Endothelial cell of umbilical vein (primary cell): ENCODE measurements around the gene ABCC4. TPM values are rescaled to one million over a fixed set of nuclear protein-coding genes. Genes with fewer than 3 reads are reported as not detected.

Source experiments
- BruUV-seq: library from RNA; stranded (reverse); fragments of 400-500 nt; replicated peaks from 2 replicates; lab custom pipeline; 2021; lab: Mats Ljungman, UMichigan
- CTCF ChIA-PET: fragments of 300-600, 350-600 bp; sonication (Branson Sonifier 250); formaldehyde crosslinking; loops from one replicate; lab custom pipeline; 2021; ENCODE audit warnings: antibody characterized with exemption, inconsistent platforms; lab: Charles Lee
- POLR2A ChIA-PET: fragments of 300-600, 350-600 bp; sonication (Branson Sonifier 250); formaldehyde crosslinking; loops from one replicate; lab custom pipeline; 2021; ENCODE audit warnings: antibody characterized with exemption, inconsistent platforms; lab: Charles Lee
- DNase-seq: peaks from one replicate; pipeline ENCODE4 v3.0.0-alpha.2; 2011; ENCODE audit warnings: low read depth, low spot score
- FAIRE-seq: peaks from 2 replicates; lab custom pipeline; 2011; peaks lifted over from hg19 to GRCh38; lab: Jason Lieb, UNC
- H2AFZ ChIP-seq: 2 replicates; pipeline ENCODE4 v1.6.0; 2012; ENCODE audit warnings: low read depth, low read length, control low read depth, inconsistent platforms
- H3K27ac ChIP-seq: 2 replicates; pipeline ENCODE4 v1.5.1; 2011; ENCODE audit warnings: low read depth, mild to moderate bottlenecking, control low read depth, low read length, moderate library complexity; ENCODE audit not compliant: insufficient read depth
- H3K27me3 ChIP-seq, 2 experiments: 2 replicates each; pipeline versions ENCODE4 v1.6.0 to v1.6.1; 2011; ENCODE audit warnings: low read length in 2 of 2, mixed read lengths in 1 of 2; ENCODE audit not compliant: control insufficient read depth in 2 of 2, insufficient read depth in 2 of 2
- H3K36me3 ChIP-seq, 2 experiments: 2 replicates in 1 of 2; 3 replicates in 1 of 2; pipeline ENCODE4 v1.5.1; 2011; ENCODE audit warnings: low read length in 2 of 2, mild to moderate bottlenecking in 1 of 2, moderate library complexity in 1 of 2; ENCODE audit not compliant: control insufficient read depth in 2 of 2, insufficient read depth in 2 of 2; ENCODE audit errors: extremely low read depth in 1 of 2
- H3K4me1 ChIP-seq: 3 replicates; pipeline ENCODE4 v1.5.1; 2011; ENCODE audit warnings: mild to moderate bottlenecking, low read length; ENCODE audit not compliant: control insufficient read depth, insufficient read depth; ENCODE audit errors: extremely low read depth
- H3K4me2 ChIP-seq: 2 replicates; pipeline ENCODE4 v1.6.1; 2011; ENCODE audit warnings: low read length, control low read depth, mixed read lengths; ENCODE audit not compliant: insufficient read depth
- H3K4me3 ChIP-seq, 3 experiments: fragments of 200-600 bp in 1 of 3; sonication (generic), shearing (Covaris generic) in 1 of 3; replicated peaks in 1 of 3; 2 replicates each; pipeline ENCODE4 v1.5.1; 2011 to 2016; ENCODE audit warnings: control low read depth in 3 of 3, low read length in 3 of 3, mild to moderate bottlenecking in 2 of 3, inconsistent platforms in 1 of 3, low read depth in 1 of 3, moderate library complexity in 1 of 3; ENCODE audit not compliant: insufficient read depth in 1 of 3
- H3K79me2 ChIP-seq: 2 replicates; pipeline ENCODE4 v1.6.0; 2012; ENCODE audit warnings: low read length, inconsistent platforms; ENCODE audit not compliant: control insufficient read depth, insufficient read depth
- H3K9ac ChIP-seq: replicated peaks from 2 replicates; pipeline ENCODE3; 2011; ENCODE audit warnings: low read length, control low read depth; ENCODE audit not compliant: insufficient read depth; ENCODE audit errors: extremely low read depth
- H3K9me1 ChIP-seq: replicated peaks from 3 replicates; pipeline ENCODE4 v1.6.0; 2011; ENCODE audit warnings: mild to moderate bottlenecking, low read length; ENCODE audit not compliant: control insufficient read depth, insufficient read depth; ENCODE audit errors: extremely low read depth
- H3K9me3 ChIP-seq: replicated peaks from 2 replicates; pipeline ENCODE4 v1.5.1; 2012; ENCODE audit warnings: low read length, inconsistent platforms; ENCODE audit not compliant: control insufficient read depth, insufficient read depth
- H4K20me1 ChIP-seq: replicated peaks from 2 replicates; pipeline ENCODE3; 2011; ENCODE audit warnings: mild to moderate bottlenecking, low read length; ENCODE audit not compliant: control insufficient read depth, insufficient read depth; ENCODE audit errors: extremely low read depth
- EZH2 ChIP-seq: IDR thresholded peaks from 2 replicates; pipeline ENCODE4 v1.6.1; 2012; ENCODE audit warnings: borderline replicate concordance, low read depth, mild to moderate bottlenecking, moderate library complexity, low read length, inconsistent platforms; ENCODE audit not compliant: severe bottlenecking
- FOS ChIP-seq: IDR thresholded peaks from 2 replicates; pipeline ENCODE4 v1.6.1; 2011; ENCODE audit warnings: mild to moderate bottlenecking, low read length, moderate library complexity, borderline replicate concordance; ENCODE audit not compliant: insufficient read depth
- GATA2 ChIP-seq: IDR thresholded peaks from 2 replicates; pipeline ENCODE4 v1.7.0; 2011; ENCODE audit warnings: low read depth, mild to moderate bottlenecking, moderate library complexity, mixed read lengths, low read length; ENCODE audit not compliant: insufficient read length, insufficient read depth
- JUN ChIP-seq: IDR thresholded peaks from 2 replicates; pipeline ENCODE4 v1.6.1; 2011; ENCODE audit warnings: borderline replicate concordance, low read depth; ENCODE audit not compliant: insufficient read length, insufficient read depth
- MYC ChIP-seq: IDR thresholded peaks from one replicate; pipeline ENCODE4 v1.6.1; 2011; ENCODE audit warnings: mild to moderate bottlenecking, low read depth, low read length
- POLR2A ChIP-seq: IDR thresholded peaks from 2 replicates; pipeline ENCODE4 v1.6.1; 2012; ENCODE audit warnings: low read depth, mild to moderate bottlenecking, control low read depth, low read length
- dilution Hi-C: fragments of 300-500 bp; cut with MboI; formaldehyde crosslinking; loops from one replicate; pipeline ENCODE4 v1.15.0; 2019; ENCODE audit warnings: low sequenced_read_pairs; ENCODE audit not compliant: extremely low pct_ligation_motif_present
- intact Hi-C: fragments of 100-400 bp; cut with micrococcal nuclease; formaldehyde crosslinking; loops from one replicate; pipeline ENCODE4 v1.10.0; 2022
- polyA plus RNA-seq, 4 experiments: library from polyadenylated mRNA; depleted of rRNA in 3 of 4; stranded (reverse) in 3 of 4; unstranded in 1 of 4; fragments of >200 nt; gene quantifications; 2 replicates each; pipeline versions ENCODE4 v1.2.1 to v1.2.3, GENCODE V29; 2011 to 2012; ENCODE audit warnings: missing spikeins in 1 of 4
- total RNA-seq: library from RNA; stranded (reverse); gene quantifications from 2 replicates; pipeline ENCODE4 v1.2.3, GENCODE V29; 2021
- TF ChIP-seq, protein P1 (sequence below): IDR thresholded peaks from 2 replicates; pipeline ENCODE4 v1.6.1; 2011; ENCODE audit not compliant: insufficient read depth, insufficient read length
- TF ChIP-seq, protein P2 (sequence below), 2 donors: IDR thresholded peaks; 1 replicate in 1 of 2; 2 replicates in 1 of 2; pipeline ENCODE4 v1.5.1; 2011; ENCODE audit warnings: low read length in 2 of 2, mild to moderate bottlenecking in 2 of 2, moderate library complexity in 2 of 2, control low read depth in 1 of 2, inconsistent platforms in 1 of 2, low read depth in 1 of 2; ENCODE audit not compliant: insufficient read depth in 1 of 2; ENCODE audit errors: extremely low read depth in 1 of 2

The ABCC4 gene
- total and polyA plus RNA-seq, 2 donors (not counting 3 experiments of a cell fraction or from before 2014, with no cell fraction given): 9.2 to 15.9 TPM

DNA sequence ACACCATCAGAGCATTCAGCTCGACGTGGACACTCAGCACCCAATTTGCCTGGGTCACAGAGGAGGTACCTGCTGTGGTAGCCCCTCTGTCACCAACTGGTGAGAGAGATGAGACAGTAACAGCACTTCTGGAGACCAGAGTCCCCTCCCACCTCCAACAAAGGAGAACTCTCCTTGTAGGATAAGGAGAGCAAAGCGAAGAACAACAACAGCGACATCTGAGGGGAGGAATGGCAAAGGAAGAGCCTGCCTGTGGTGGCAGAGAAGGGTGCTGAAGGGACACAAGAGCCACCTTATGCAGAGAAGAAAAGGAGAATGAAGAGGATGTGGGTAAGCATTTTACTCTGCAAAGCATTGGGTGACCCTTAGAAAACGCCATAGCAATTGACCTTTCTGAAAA, 167.8 kb downstream of the ABCC4 start:
- no TSS peak for BruUV-seq
- FAIRE-seq (no peak), DNase-seq (no peak)
- Histone ChIP-seq H3K9me3 (no peaks in the 10 kb centered on the region), H3K27me3 (no peaks in the 10 kb centered on the region), H3K27ac (no peak overlapping the region), H2AFZ (no peak overlapping the region), H3K4me2 (no peak overlapping the region), H3K4me3 (no peak overlapping the region), H3K4me1 (peaks cover 12% of the 10 kb centered on the region), H3K79me2 (no peaks in the 10 kb centered on the region), H3K9ac (no peak overlapping the region), H3K9me1 (no peaks in the 10 kb centered on the region), H4K20me1 (no peaks in the 10 kb centered on the region), H3K36me3 (no peaks in the 10 kb centered on the region)
- no peak for TF ChIP-seq FOS
- TF ChIP-seq, protein P1, sequence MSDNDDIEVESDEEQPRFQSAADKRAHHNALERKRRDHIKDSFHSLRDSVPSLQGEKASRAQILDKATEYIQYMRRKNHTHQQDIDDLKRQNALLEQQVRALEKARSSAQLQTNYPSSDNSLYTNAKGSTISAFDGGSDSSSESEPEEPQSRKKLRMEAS: no peak
- dilution Hi-C loops (no loop called here), intact Hi-C loops (no loop called here)
- ChIA-PET POLR2A (no interaction called here), CTCF (no interaction called here)

GRCh38 chr13:95129004-95129403, 172.2 kb downstream of the ABCC4 start:
- Histone ChIP-seq H3K36me3 (no peaks in the 10 kb centered on the region), H4K20me1 (no peaks in the 10 kb centered on the region), H2AFZ (no peak overlapping the region), H3K4me3 (no peak overlapping the region), H3K4me1 (peaks cover 13% of the 10 kb centered on the region), H3K79me2 (no peaks in the 10 kb centered on the region), H3K27ac (no peak overlapping the region), H3K27me3 (no peaks in the 10 kb centered on the region), H3K9me1 (no peaks in the 10 kb centered on the region), H3K4me2 (no peak overlapping the region), H3K9ac (no peak overlapping the region), H3K9me3 (no peaks in the 10 kb centered on the region)
- DNase-seq (no peak), FAIRE-seq (no peak)
- TF ChIP-seq, protein P1: no peak
- TF ChIP-seq JUN (no peak), FOS (no peak), GATA2 (no peak), EZH2 (no peak), POLR2A (no peak), MYC (no peak)
- TF ChIP-seq, protein P2, sequence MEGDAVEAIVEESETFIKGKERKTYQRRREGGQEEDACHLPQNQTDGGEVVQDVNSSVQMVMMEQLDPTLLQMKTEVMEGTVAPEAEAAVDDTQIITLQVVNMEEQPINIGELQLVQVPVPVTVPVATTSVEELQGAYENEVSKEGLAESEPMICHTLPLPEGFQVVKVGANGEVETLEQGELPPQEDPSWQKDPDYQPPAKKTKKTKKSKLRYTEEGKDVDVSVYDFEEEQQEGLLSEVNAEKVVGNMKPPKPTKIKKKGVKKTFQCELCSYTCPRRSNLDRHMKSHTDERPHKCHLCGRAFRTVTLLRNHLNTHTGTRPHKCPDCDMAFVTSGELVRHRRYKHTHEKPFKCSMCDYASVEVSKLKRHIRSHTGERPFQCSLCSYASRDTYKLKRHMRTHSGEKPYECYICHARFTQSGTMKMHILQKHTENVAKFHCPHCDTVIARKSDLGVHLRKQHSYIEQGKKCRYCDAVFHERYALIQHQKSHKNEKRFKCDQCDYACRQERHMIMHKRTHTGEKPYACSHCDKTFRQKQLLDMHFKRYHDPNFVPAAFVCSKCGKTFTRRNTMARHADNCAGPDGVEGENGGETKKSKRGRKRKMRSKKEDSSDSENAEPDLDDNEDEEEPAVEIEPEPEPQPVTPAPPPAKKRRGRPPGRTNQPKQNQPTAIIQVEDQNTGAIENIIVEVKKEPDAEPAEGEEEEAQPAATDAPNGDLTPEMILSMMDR (IDR thresholded peaks at IDR 0.05; ENCODE audit: extremely low read depth in 1 of 2, insufficient read depth in 1 of 2, low read depth in 1 of 2, low read length in 2 of 2): no peak
- ChIA-PET CTCF (interaction anchor here (0.5 to 1.6 kb wide), 7 partner anchors 10 to 275 kb away, joined by 3 to 8 read pairs (median 5); no protein-coding TSS in a partner anchor), POLR2A (no interaction called here)
- BruUV-seq: no TSS peak
- dilution Hi-C loops: no loop called here
- intact Hi-C loops: no loop called here
